Motor neuron (in vitro differentiated cells): ENCODE data around the gene DPH2. TPM values are rescaled to one million over a fixed set of nuclear protein-coding genes. Genes with fewer than 3 reads are reported as not detected.

Experiments used
- ATAC-seq, 8 experiments: fragments of 200-7000 bp; cut with Tn5 transposase; replicated peaks in 6 of 8; 2 replicates each; pipeline ENCODE4 v1.8.0; 2021; ENCODE audit warnings: mild to moderate bottlenecking in 8 of 8, moderate library complexity in 8 of 8
- H3K27ac ChIP-seq, 2 donors: fragments of 250-450 bp; sonication (Bioruptor Pico); 2 replicates each; pipeline ENCODE4 v1.9.0; 2021; ENCODE audit warnings: antibody characterized with exemption in 2 of 2, mild to moderate bottlenecking in 2 of 2, moderate library complexity in 1 of 2
- H3K4me1 ChIP-seq, 2 donors: fragments of 250-450 bp; sonication (Bioruptor Pico); replicated peaks in 1 of 2; 2 replicates each; pipeline ENCODE4 v1.6.1; 2021; ENCODE audit warnings: antibody characterized with exemption in 2 of 2, mild to moderate bottlenecking in 2 of 2, moderate library complexity in 1 of 2
- H3K4me3 ChIP-seq, 5 donors: fragments of 250-450 bp; sonication (Bioruptor Pico); 2 replicates each; pipeline ENCODE4 v1.9.0; 2021; ENCODE audit warnings: antibody characterized with exemption in 5 of 5, mild to moderate bottlenecking in 5 of 5, moderate library complexity in 4 of 5
- WGBS, 10 experiments: fragments of 450-650 bp; shearing (Covaris generic); methylation state at CpG; one replicate each; pipeline ENCODE4 v1.0.0; 2022; 5-methylcytosine and 5-hydroxymethylcytosine counted together
- in situ Hi-C, 9 experiments: fragments of 400-800 bp; cut with MboI; loops; one replicate each; pipeline ENCODE4 v1.15.0; 2021; ENCODE audit warnings: low sequenced_read_pairs in 9 of 9, low pct_unique_long_range_greater_than_20kb in 2 of 9; ENCODE audit not compliant: unreplicated experiment in 9 of 9
- total RNA-seq, 8 experiments: library from RNA; unstranded; fragments of 300-600 nt; gene quantifications; 2 replicates each; pipeline versions ENCODE4 v1.2.3 to v1.2.4, GENCODE V29; 2022

Gene DPH2
- total RNA-seq, 8 experiments from 2014 or later = 18.8 to 45.2 (median 36.7) TPM

DNA sequence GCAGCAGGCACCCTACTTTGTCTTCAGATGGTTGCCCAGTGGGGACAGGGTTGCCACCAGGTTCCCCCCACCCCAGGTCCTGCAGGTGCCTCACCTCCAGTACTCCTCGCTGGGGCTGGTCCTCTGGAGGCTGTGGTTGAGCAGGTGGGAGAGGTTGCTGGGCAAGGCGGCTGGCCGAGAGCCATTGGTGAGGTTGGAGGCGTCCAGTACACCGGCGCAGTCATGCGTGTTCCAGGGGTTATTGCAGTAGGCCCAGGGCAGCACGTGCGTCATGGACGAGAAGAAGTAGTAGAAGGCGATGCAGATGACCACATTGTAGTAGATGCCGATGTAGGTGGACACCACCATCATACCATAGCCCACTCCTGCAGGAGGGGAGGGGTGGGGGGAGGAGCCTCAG is 38.4 kb downstream of the DPH2 start:
- WGBS, 10 experiments = 96 to 100% (median 100%) methylated on average over 2 to 11 of the region's 12 CpGs; no CpG with 5 or more reads in 5 of the 10 experiments
- ATAC-seq = no peak
- in situ Hi-C loops = loop anchor here in 3 of 9 experiments (25.0 kb wide), 1 partner anchor 654 kb away; the partner anchor contains the start of genes ARMH1 (in 3 of the 3) and TMEM53 (in 3 of the 3)
- H3K4me3 ChIP-seq = no peak overlapping the region
- H3K27ac ChIP-seq = no peak overlapping the region
- H3K4me1 ChIP-seq = no peaks in the 10 kb centered on the region

DNA sequence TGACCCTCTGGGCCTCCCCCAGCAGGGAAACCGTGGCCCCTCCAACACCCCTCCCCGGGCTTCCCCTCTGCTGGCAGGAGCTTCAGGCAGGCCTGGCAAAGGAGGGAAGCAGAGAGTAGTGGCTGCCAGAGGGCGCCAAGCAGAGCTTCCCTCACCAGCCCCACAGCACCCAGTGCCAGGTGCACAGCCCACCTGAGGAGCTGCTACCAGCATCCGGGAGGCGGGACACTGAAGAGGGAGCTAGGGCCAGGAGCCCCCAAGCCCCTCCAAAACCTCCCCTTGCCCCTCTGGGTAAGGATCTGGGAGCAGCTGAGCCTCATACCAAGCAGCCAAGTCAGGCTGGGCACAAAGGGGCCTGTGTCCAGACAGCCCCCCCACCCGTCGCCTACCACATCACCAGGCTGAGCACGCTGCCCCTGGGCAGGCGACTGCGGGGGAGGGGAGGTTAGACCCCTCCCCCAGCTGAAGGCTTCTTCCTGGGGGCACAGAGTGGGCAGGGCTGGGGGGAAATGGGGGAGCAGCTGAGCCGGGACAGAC is 41.2 kb downstream of the DPH2 start:
- in situ Hi-C loops = loop anchor here in 3 of 9 experiments (25.0 kb wide), 1 partner anchor 651 kb away; the partner anchor contains the start of genes ARMH1 (in 3 of the 3) and TMEM53 (in 3 of the 3)

DNA sequence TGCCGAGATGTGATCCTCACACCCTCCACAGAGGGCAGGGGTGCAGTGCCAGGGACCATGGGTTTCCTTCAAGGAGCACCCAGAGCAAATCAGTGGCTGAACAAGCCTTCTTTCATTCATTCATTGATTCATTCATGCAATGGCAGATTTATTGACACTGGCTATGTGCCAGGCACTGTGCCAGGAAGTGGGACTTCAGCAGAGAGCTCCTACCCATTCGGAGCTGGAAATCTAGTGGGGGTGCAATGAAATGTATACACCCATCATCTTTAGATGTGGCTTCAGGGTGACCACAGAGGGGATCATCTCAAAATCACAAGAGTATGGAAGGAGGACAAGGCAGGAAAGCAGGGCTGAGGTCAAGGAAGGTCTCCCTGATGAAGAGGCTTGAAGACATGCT is 42.6 kb downstream of the DPH2 start:
- in situ Hi-C loops = loop anchor here in 3 of 9 experiments (25.0 kb wide), 1 partner anchor 650 kb away; the partner anchor contains the start of genes ARMH1 (in 3 of the 3) and TMEM53 (in 3 of the 3)
- 67 to 100% (median 100%) methylated on average over 1 to 2 of the region's 2 CpGs; no CpG with 5 or more reads in 3 of the 10 experiments for WGBS, 10 experiments
- peaks cover 21 to 29% of the 10 kb centered on the region in 2 donors for H3K4me1 ChIP-seq
- no peak for ATAC-seq
- no peak overlapping the region for H3K27ac ChIP-seq
- no peak overlapping the region for H3K4me3 ChIP-seq

More for the DNA sequence above, 41.2 kb downstream of the DPH2 start:
- 80 to 100% methylated on average over 1 to 2 of the region's 11 CpGs; no CpG with 5 or more reads in 8 of the 10 experiments for WGBS, 10 experiments
- Histone ChIP-seq H3K27ac (no peak overlapping the region), H3K4me1 (peaks cover 7 to 15% of the 10 kb centered on the region in 2 donors), H3K4me3 (no peak overlapping the region)
- no peak for ATAC-seq

DNA sequence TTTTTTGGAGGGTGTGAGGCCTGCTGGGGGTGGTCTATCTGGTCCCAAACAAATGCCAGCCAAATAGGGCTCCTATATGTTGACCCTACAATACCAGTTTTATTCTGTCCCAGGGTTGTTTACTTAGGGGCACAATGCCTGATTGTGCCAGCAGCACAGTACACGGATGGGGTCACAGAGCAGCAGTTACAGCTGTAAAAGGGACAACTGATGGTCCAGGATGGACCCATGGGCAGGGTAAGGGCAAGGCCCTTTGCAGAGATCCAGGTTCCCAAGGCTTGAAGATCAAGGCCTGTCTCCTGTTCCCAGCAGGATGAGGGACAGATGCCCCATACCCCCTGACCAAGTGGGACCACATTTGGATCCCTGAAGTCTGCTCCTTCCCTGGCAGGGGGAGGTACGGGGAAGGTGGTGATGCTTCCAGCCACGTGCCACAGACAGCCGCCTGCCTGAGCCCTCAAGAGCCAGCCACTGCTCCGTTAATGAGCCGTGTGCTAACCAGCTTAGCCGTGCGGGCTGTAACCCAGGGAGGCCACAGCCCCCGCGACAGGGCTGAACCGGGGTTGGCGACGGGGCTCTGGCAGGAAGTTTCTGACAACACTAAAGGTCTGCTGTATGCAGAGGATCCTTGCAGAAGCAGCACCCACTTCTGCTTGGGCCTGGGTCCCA is 43.3 kb downstream of the DPH2 start:
- Histone ChIP-seq H3K4me1 (peaks cover 24 to 31% of the 10 kb centered on the region in 2 donors), H3K4me3 (no peak overlapping the region), H3K27ac (no peak overlapping the region)
- in situ Hi-C loops = loop anchor here in 3 of 9 experiments (25.0 kb wide), 1 partner anchor 649 kb away; the partner anchor contains the start of genes ARMH1 (in 3 of the 3) and TMEM53 (in 3 of the 3)
- ATAC-seq = peak in 2 of 8 experiments; percentile 26 to 30
- 57 to 100% (median 63%) methylated on average over 1 to 11 of the region's 13 CpGs; no CpG with 5 or more reads in 5 of the 10 experiments for WGBS, 10 experiments

DNA sequence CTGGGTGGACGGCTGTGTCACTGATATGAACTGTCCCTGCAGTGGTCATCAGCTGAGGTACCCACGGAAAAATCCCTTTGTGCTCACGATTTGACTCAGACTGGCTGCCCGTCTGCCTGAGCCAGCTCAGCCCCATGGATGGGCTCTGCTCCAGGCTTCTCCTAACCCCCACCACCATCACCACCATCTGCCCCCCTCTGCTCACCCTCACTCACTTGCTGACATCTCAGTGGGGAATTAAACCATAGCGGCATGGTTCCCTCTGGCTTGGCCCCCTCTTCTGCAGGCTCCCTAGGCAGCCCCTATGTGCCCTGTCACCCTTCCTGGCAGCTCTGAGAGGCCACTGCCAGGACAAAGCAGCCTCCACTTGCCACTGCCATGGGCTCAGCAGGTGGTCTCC is 44.1 kb downstream of the DPH2 start:
- WGBS, 10 experiments = 40 to 100% (median 76%) methylated on average over 1 to 5 of the region's 5 CpGs; no CpG with 5 or more reads in 3 of the 10 experiments
- Histone ChIP-seq H3K4me1 (peaks cover 24 to 31% of the 10 kb centered on the region in 2 donors), H3K27ac (no peak overlapping the region), H3K4me3 (no peak overlapping the region)
- in situ Hi-C loops = loop anchor here in 3 of 9 experiments (25.0 kb wide), 1 partner anchor 648 kb away; the partner anchor contains the start of genes ARMH1 (in 3 of the 3) and TMEM53 (in 3 of the 3)
- no peak for ATAC-seq

DNA sequence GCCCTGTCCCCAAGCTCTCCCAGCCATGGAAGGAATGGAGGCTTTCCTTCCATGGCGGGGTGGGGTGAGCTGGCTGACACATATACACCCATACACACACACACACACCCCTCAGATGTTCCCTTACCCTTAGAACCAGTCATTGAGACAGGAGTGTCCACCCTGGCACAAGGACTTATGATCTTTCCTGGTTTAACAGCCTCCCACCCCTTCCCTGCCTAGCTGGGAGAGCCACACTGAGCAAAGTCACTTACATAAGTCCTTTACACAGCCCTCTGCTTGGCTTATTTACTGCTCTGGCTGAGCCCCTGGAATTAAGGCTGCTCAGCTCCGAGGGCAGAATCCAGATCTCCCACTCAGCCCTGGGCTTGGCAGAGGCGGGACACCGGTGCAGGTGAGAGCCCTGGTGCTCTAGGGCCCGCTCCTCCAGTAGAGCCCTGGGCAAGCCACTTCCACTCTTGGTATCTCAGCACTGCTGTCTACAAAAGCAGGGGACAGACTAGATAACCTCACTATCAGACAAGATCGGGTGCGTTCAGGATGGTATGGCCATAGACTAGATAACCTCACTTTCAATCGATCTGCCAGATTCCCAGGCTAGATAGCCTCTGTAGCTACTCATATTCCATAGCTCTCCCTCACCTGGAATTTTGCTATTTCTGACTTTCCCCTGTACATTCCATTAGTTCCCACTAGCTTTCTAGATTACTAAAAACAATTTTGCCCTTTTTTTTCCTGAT is 44.7 kb downstream of the DPH2 start:
- Histone ChIP-seq H3K27ac (no peak overlapping the region), H3K4me1 (peaks cover 24 to 31% of the 10 kb centered on the region in 2 donors), H3K4me3 (no peak overlapping the region)
- 29 to 100% (median 79%) methylated on average over 1 to 7 of the region's 8 CpGs; no CpG with 5 or more reads in 2 of the 10 experiments for WGBS, 10 experiments
- in situ Hi-C loops = loop anchor here in 3 of 9 experiments (25.0 kb wide), 1 partner anchor 648 kb away; the partner anchor contains the start of genes ARMH1 (in 3 of the 3) and TMEM53 (in 3 of the 3)
- peak in 2 of 8 experiments; percentile 63 to 64 for ATAC-seq

DNA sequence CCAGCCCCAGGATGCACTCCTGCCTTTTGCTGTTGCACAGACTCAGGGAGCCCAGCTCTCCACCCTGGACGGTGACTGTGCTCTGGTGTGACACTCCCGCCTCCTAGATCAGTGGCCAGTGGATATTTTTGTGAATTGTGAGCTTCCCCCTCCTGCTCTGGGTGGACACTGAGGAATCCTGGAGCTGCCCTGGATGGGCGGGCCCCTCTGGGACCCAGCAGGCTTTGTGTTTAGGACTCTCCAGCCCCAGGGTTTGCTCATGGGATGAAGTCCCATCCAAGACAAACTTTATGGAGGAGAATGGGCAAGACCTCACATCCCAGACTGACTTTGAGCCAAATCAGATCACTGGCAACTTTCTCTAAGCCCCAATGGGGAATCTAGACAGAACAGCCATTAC is 45.4 kb downstream of the DPH2 start:
- WGBS, 10 experiments = 0 to 100% (median 70%) methylated on average over 1 to 3 of the region's 3 CpGs; no CpG with 5 or more reads in 1 of the 10 experiments
- Histone ChIP-seq H3K4me3 (no peak overlapping the region), H3K27ac (no peak overlapping the region), H3K4me1 (peaks cover 24 to 31% of the 10 kb centered on the region in 2 donors)
- in situ Hi-C loops = loop anchor here in 3 of 9 experiments (25.0 kb wide), 1 partner anchor 647 kb away; the partner anchor contains the start of genes ARMH1 (in 3 of the 3) and TMEM53 (in 3 of the 3)
- peak in 2 of 8 experiments; percentile 80 to 87 for ATAC-seq

DNA sequence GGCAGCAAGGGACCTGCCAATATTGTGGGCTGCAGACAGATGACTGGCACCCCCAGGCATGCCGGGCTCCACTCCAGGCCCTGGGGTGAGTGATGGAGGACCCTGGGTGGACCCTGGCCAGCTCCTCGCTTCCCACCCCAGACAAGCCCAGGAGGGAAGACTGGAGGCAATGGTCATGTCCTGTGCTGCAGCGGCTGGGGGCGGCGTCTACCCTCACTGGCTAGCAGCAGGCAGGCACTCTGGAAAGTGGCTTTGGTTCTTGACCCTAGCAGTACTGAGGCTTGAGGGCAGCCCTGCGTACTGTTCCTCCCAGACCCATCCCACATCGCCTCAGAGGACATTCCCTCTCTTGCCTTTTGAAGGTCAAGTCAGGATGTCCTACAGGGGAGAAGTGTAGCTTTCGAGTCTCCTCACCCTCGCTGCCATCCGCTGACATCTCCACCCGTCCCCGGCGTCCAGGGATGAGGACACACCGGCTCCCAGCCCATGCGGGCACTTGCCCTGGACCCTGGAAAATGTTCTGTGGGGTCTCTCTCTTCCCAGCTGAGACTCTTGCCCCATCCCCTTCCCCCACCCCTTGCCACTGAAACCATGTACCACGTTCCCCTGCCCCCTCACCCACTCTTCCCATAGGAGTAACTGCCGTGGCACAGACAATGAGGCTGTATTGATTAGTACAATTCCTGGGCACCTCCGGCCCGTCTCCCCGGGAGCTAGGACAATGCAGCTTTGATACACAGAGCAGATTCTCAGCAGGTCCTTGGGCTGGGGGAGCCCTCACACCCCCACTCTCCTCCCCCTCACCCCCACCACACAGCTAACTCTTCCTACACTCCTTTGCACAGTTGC is 46.5 kb downstream of the DPH2 start:
- peak in 5 of 8 experiments; percentile 43 to 86 (median 68) for ATAC-seq
- H3K27ac ChIP-seq = no peak overlapping the region
- WGBS, 10 experiments = 73 to 88% (median 77%) methylated on average over 3 to 12 of the region's 20 CpGs; no CpG with 5 or more reads in 6 of the 10 experiments
- in situ Hi-C loops = loop anchor here in 3 of 9 experiments (25.0 kb wide), 1 partner anchor 646 kb away; the partner anchor contains the start of genes ARMH1 (in 3 of the 3) and TMEM53 (in 3 of the 3)
- H3K4me1 ChIP-seq = peaks cover 24 to 31% of the 10 kb centered on the region in 2 donors
- H3K4me3 ChIP-seq = no peak overlapping the region

DNA sequence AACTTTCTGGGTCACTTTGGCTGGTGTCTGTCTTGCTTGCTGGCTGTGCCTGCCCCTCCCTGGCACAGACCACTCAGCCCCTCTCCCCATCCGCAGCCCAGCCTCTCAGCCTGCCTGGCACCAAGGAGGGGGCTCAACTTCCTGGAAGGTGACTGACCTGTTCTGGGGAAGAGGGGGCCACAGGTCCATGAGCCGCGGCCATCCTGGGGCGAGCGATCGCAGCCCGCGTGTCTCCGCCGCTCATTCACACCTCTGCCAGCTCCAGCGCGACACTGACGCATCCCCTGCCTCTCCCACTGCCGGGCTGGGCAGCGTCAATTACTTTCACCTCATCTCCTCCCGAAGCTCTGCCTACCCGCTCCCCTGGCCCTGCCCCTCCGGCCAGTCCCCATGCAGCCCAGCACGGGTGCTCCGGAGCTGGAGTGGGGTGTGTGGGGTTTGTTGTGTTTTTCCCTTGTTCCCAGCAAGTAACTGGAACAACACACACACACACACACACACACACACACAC is 47.1 kb downstream of the DPH2 start:
- in situ Hi-C loops = loop anchor here in 3 of 9 experiments (25.0 kb wide), 1 partner anchor 645 kb away; the partner anchor contains the start of genes ARMH1 (in 3 of the 3) and TMEM53 (in 3 of the 3)
- Histone ChIP-seq H3K4me1 (peaks cover 24 to 31% of the 10 kb centered on the region in 2 donors), H3K27ac (peak overlapping the region in 1 of 2 donors; percentile 15), H3K4me3 (no peak overlapping the region)
- 60% methylated on average over 1 of the region's 20 CpGs; no CpG with 5 or more reads in 9 of the 10 experiments for WGBS, 10 experiments
- peak in 5 of 8 experiments; percentile 20 to 70 (median 57) for ATAC-seq

DNA sequence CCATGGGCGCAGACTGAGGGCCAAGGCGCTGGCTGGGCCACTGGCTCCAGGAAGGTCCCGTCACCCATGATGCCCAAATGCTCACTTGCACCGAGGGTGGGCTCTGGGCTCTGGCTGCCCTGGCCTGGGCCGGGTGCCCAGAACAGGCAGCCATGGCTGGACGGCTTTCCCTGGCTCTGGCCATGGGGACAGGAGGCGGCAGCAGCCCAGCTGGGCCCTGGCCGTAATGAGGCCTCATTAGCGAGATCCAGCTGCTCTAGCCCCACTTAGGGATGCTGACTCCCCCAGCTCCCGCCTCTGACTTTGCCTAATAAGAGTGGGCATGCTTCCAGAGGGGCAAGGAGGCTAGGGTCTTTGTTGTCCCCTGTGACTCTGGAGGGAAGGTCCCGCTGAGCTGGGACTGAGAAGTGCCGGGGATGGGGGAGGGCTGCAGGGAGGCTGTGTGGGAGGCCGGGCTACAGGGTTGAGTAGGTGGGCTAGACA is 49.7 kb downstream of the DPH2 start:
- in situ Hi-C loops = loop anchor here in 3 of 9 experiments (25.0 kb wide), 1 partner anchor 643 kb away; the partner anchor contains the start of genes ARMH1 (in 3 of the 3) and TMEM53 (in 3 of the 3)
- Histone ChIP-seq H3K27ac (no peak overlapping the region), H3K4me3 (no peak overlapping the region), H3K4me1 (peaks cover 24% of the 10 kb centered on the region in 2 donors)
- no peak for ATAC-seq
- 56 to 100% (median 88%) methylated on average over 2 to 8 of the region's 13 CpGs; no CpG with 5 or more reads in 4 of the 10 experiments for WGBS, 10 experiments

DNA sequence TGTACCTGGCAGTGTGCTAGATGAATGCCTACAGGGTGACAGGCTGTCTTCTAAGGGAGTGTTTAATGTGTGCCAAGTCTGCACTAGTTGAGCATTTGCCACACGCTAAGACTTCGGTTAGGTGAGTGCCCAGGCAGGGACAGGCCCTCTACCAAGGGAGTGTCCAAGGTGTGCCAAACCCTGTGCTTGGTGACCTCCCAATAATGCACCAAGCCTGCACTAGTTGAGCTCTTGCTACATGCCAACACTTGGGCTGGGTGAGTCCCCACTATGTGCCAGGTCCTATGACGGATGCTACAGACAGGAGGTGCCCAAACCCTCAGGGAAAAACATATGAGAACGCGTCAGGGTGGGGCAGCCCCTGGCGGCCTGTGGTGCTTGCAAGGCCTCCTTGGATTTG is 50.7 kb downstream of the DPH2 start:
- in situ Hi-C loops = loop anchor here in 3 of 9 experiments (25.0 kb wide), 1 partner anchor 642 kb away; the partner anchor contains the start of genes ARMH1 (in 3 of the 3) and TMEM53 (in 3 of the 3)
- WGBS, 10 experiments = 56 to 94% (median 90%) methylated on average over 1 to 6 of the region's 6 CpGs; no CpG with 5 or more reads in 4 of the 10 experiments
- Histone ChIP-seq H3K27ac (no peak overlapping the region), H3K4me1 (peaks cover 21 to 22% of the 10 kb centered on the region in 2 donors), H3K4me3 (no peak overlapping the region)
- no peak for ATAC-seq
